HL-60 (cell line): ENCODE data around the gene ACAD8.

Source experiments
- DNase-seq, 2 experiments: peaks; one replicate each; pipeline ENCODE4 v3.0.0-alpha.2; 2010 to 2020; ENCODE audit warnings: low read depth in 1 of 2, low spot score in 1 of 2
- H3K27ac ChIP-seq: fragments of 250-450 bp; sonication (Bioruptor Pico); replicated peaks from 2 replicates; pipeline ENCODE4 v1.5.1; 2020; ENCODE audit warnings: mild to moderate bottlenecking, moderate library complexity
- H3K27me3 ChIP-seq: fragments of 250-450 bp; sonication (Bioruptor Pico); 2 replicates; pipeline ENCODE4 v1.5.1; 2021; ENCODE audit warnings: mild to moderate bottlenecking, moderate library complexity; ENCODE audit not compliant: insufficient read depth, poor library complexity, severe bottlenecking
- H3K4me3 ChIP-seq: replicated peaks from 2 replicates; pipeline ENCODE4 v1.5.1; 2011; ENCODE audit warnings: mild to moderate bottlenecking, control low read depth, low read length; ENCODE audit not compliant: insufficient read depth
- CTCF ChIP-seq: IDR thresholded peaks from one replicate; pipeline ENCODE4 v1.5.1; 2011; ENCODE audit warnings: low read length, control low read depth, inconsistent platforms; ENCODE audit not compliant: insufficient read depth
- GABPA ChIP-seq: IDR thresholded peaks from 2 replicates; pipeline ENCODE4 v1.6.1; 2012; ENCODE audit warnings: low read depth
- POLR2AphosphoS5 ChIP-seq: IDR thresholded peaks from 2 replicates; pipeline ENCODE4 v1.6.1; 2012; ENCODE audit warnings: low read depth
- REST ChIP-seq: IDR thresholded peaks from 2 replicates; pipeline ENCODE4 v1.6.1; 2012; ENCODE audit warnings: low read depth; ENCODE audit not compliant: insufficient replicate concordance
- SPI1 ChIP-seq: IDR thresholded peaks from 2 replicates; pipeline ENCODE4 v1.6.1; 2012; ENCODE audit warnings: low read depth, mild to moderate bottlenecking, borderline replicate concordance

The ACAD8 gene

GRCh38 chr11:134271978-134272377 is 18.6 kb downstream of the ACAD8 start:
- no peak for TF ChIP-seq POLR2AphosphoS5
- TF ChIP-seq SPI1, result no peak
- TF ChIP-seq GABPA, result no peak
- TF ChIP-seq CTCF, result no peak
- TF ChIP-seq REST, result no peak
- no peak overlapping the region for H3K4me3 ChIP-seq
- peaks cover 41% of the 10 kb centered on the region for H3K27me3 ChIP-seq
- DNase-seq, result no peak
- no peak overlapping the region for H3K27ac ChIP-seq

GRCh38 chr11:134272381-134273316 is 19.3 kb downstream of the ACAD8 start:
- DNase-seq, result no peak
- no peak overlapping the region for H3K4me3 ChIP-seq
- H3K27me3 ChIP-seq, result peaks cover 48% of the 10 kb centered on the region
- no peak overlapping the region for H3K27ac ChIP-seq
- TF ChIP-seq CTCF (no peak), GABPA (no peak), SPI1 (no peak), POLR2AphosphoS5 (no peak), REST (no peak)

GRCh38 chr11:134273317-134273712 is 19.9 kb downstream of the ACAD8 start:
- no peak for DNase-seq
- H3K27ac ChIP-seq, result no peak overlapping the region
- TF ChIP-seq SPI1 (no peak), GABPA (no peak), REST (no peak), POLR2AphosphoS5 (no peak), CTCF (no peak)
- peaks cover 54% of the 10 kb centered on the region for H3K27me3 ChIP-seq
- no peak overlapping the region for H3K4me3 ChIP-seq
